AG04449 (cell line): ENCODE measurements around the gene SYT7.
"Not testable (repeated sequence)": the region's sequence is repeated elsewhere in the genome, so short reads cannot be mapped to it uniquely, and the experiment has no call there.

Experiments
- CTCF ChIA-PET: fragments of 350-600 bp; formaldehyde crosslinking; extraction: SDS; loops from one replicate; lab custom pipeline; 2021; ENCODE audit warnings: antibody characterized with exemption; lab: Yijun Ruan, JAX
- POLR2A ChIA-PET: fragments of 400-600, 350-600 bp; formaldehyde crosslinking; extraction: SDS; loops from one replicate; lab custom pipeline; 2020; ENCODE audit warnings: antibody characterized with exemption, inconsistent platforms; lab: Yijun Ruan, JAX
- DNase-seq: peaks from one replicate; pipeline ENCODE4 v3.0.0-alpha.2; 2010; ENCODE audit warnings: low read depth, low spot score
- H3K4me3 ChIP-seq: 2 replicates; pipeline ENCODE4 v1.5.1; 2011; ENCODE audit warnings: low read depth, mild to moderate bottlenecking, control low read depth, low read length
- TF ChIP-seq, protein P1 (sequence below): IDR thresholded peaks from one replicate; pipeline ENCODE4 v1.5.1; 2011; ENCODE audit warnings: mild to moderate bottlenecking, moderate library complexity, low read length, control low read depth, inconsistent platforms; ENCODE audit not compliant: insufficient read depth; ENCODE audit errors: missing control alignments

The SYT7 gene

DNA sequence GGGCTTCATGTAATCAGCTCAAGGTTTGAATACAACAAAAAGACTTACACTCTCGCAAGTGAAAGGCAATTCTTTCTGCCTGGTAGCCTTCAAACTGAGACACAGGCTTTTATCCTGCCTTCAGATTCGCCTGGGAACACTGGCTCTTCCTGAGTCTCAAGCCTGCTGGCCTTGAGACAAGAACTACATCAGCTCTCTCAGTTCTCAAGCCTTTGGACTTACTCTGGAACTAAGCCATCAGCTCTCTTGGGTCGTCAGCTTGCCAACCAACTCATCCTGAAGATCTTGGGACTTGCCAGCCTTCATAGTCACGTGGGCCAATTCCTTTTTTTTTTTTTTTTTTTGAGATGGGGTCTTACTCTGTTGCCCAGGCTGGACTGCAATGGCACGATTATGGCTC, 108.0 kb downstream of the SYT7 start:
- ChIA-PET CTCF (interaction anchor here (0.6 to 13.6 kb wide), 13 partner anchors 9 to 275 kb away, joined by 3 to 220 read pairs (median 9); partner anchors contain the start of gene LRRC10B), POLR2A (no interaction called here)
- TF ChIP-seq, protein P1, sequence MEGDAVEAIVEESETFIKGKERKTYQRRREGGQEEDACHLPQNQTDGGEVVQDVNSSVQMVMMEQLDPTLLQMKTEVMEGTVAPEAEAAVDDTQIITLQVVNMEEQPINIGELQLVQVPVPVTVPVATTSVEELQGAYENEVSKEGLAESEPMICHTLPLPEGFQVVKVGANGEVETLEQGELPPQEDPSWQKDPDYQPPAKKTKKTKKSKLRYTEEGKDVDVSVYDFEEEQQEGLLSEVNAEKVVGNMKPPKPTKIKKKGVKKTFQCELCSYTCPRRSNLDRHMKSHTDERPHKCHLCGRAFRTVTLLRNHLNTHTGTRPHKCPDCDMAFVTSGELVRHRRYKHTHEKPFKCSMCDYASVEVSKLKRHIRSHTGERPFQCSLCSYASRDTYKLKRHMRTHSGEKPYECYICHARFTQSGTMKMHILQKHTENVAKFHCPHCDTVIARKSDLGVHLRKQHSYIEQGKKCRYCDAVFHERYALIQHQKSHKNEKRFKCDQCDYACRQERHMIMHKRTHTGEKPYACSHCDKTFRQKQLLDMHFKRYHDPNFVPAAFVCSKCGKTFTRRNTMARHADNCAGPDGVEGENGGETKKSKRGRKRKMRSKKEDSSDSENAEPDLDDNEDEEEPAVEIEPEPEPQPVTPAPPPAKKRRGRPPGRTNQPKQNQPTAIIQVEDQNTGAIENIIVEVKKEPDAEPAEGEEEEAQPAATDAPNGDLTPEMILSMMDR: no peak
- no peak overlapping the region for H3K4me3 ChIP-seq
- DNase-seq: no peak

DNA sequence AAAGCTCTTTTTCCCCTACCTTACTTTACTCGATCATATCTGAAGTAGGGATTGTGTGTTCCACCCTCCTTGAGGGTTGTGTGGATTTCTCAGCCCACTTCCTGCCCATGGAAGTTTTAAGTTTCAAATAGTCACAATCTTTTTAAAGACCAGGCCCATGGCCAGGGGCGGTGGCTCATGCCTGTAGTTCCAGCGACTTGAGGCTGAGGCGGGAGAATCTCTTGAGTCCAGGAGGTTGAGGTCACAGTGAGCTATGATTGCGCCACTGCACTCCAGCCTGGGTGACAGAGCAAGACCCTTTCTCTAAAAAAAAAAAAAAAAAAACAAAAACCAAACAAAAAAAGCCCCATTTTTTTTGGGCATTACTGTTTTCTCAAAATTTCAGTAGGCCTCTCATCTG, 108.6 kb downstream of the SYT7 start:
- CTCF ChIA-PET: interaction anchor here (0.6 to 13.6 kb wide), 13 partner anchors 10 to 276 kb away, joined by 3 to 220 read pairs (median 9); partner anchors contain the start of gene LRRC10B
- POLR2A ChIA-PET: no interaction called here
- TF ChIP-seq, protein P1: no peak
- DNase-seq: no peak
- no peak overlapping the region for H3K4me3 ChIP-seq

DNA sequence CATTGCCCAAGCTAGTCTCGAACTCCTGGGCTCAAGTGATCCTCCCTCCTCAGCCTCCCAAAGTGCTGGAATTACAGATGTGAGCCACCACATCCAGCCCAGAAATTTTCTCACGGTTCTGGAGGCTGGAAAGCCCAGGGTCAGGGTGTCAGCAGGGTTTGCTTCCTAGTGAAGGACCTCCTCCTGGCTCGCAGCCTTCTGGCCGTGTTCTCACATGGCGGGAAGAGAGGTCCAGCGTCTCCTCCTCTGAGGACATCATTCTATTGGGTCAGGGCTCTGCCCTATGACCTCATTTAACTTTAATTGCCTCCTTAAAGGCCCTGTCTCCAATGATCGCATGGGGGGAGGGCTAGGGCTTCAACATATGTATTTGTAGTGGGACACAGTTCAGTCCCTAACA, 112.9 kb downstream of the SYT7 start:
- TF ChIP-seq, protein P1: no peak
- ChIA-PET POLR2A (no interaction called here), CTCF (interaction anchor here (0.7 to 9.2 kb wide), 7 partner anchors 9 to 170 kb away, joined by 3 to 62 read pairs (median 7); no protein-coding TSS in a partner anchor)
- no peak overlapping the region for H3K4me3 ChIP-seq
- no peak for DNase-seq

DNA sequence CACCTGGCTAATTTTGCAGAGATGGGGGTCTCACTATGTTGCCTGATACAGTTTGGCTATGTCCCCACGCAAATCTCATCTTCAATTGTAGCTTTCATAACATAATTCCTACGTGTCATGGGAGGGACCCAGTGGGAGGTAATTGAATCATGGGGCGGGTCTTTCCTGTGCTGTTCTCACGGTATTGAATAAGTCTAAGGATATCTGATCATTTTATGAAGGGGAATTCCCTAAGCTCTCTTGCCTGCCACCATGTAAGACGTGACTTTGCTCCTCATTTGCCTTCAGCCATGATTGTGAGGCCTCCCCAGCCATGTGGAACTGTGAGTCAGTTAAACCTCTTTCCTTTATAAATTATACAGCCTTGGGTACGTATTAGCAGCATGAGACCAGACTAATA, 113.3 kb downstream of the SYT7 start:
- DNase-seq, POLR2A ChIA-PET, H3K4me3 ChIP-seq: not testable (repeated sequence)
- CTCF ChIA-PET: interaction anchor here (0.6 to 9.2 kb wide), 6 partner anchors 9 to 170 kb away, joined by 3 to 62 read pairs (median 10); no protein-coding TSS in a partner anchor
